GM13976 (cell line): ENCODE data around the gene LRP3.

Source experiments
- DNase-seq: peaks from one replicate; pipeline ENCODE4 v3.0.0; 2012; ENCODE audit warnings: low spot score
- CTCF ChIP-seq: IDR thresholded peaks from 2 replicates; pipeline ENCODE4 v1.5.1; 2012; ENCODE audit warnings: borderline replicate concordance, mild to moderate bottlenecking; ENCODE audit not compliant: insufficient read depth; ENCODE audit errors: extremely low read depth, missing control alignments, control extremely low read depth
- in situ Hi-C: fragments of 300-500 bp; cut with MboI; formaldehyde crosslinking; loops from one replicate; pipeline ENCODE4 v1.12.0; 2022; ENCODE audit warnings: low sequenced_read_pairs, mixed read lengths, inconsistent platforms; ENCODE audit not compliant: unreplicated experiment

Gene LRP3

GRCh38 chr19:33236696-33237390 is 42.7 kb downstream of the LRP3 start:
- no peak for TF ChIP-seq CTCF
- no peak for DNase-seq
- in situ Hi-C loops: loop anchor here (10.0 to 25.0 kb wide), 2 partner anchors 168 to 525 kb away; no protein-coding TSS in a partner anchor

GRCh38 chr19:33238481-33239149 is 44.5 kb downstream of the LRP3 start:
- DNase-seq: no peak
- TF ChIP-seq CTCF: no peak
- in situ Hi-C loops: loop anchor here (10.0 to 25.0 kb wide), 2 partner anchors 166 to 524 kb away; no protein-coding TSS in a partner anchor

GRCh38 chr19:33239223-33239975 is 45.3 kb downstream of the LRP3 start:
- no peak for DNase-seq
- no peak for TF ChIP-seq CTCF
- in situ Hi-C loops: loop anchor here (10.0 to 25.0 kb wide), 2 partner anchors 165 to 523 kb away; no protein-coding TSS in a partner anchor

GRCh38 chr19:33240181-33240771 is 46.1 kb downstream of the LRP3 start:
- no peak for DNase-seq
- no peak for TF ChIP-seq CTCF
- in situ Hi-C loops: loop anchor here (25.0 kb wide), 1 partner anchor 522 kb away; no protein-coding TSS in a partner anchor

- in situ Hi-C loops: loop anchor here (25.0 kb wide), 1 partner anchor 521 kb away; no protein-coding TSS in a partner anchor
- TF ChIP-seq CTCF: no peak
- no peak for DNase-seq
Measured at GRCh38 chr19:33241091-33241529, 47.0 kb downstream of the LRP3 start.

- in situ Hi-C loops: loop anchor here (25.0 kb wide), 1 partner anchor 521 kb away; no protein-coding TSS in a partner anchor
- peak; percentile 45 for TF ChIP-seq CTCF
- peak; percentile 68 for DNase-seq
Measured at GRCh38 chr19:33241530-33242101, 47.5 kb downstream of the LRP3 start.
